HepG2 (cell line): ENCODE results near the gene TRPV2. TPM values are rescaled to one million over a fixed set of nuclear protein-coding genes. Genes with fewer than 3 reads are reported as not detected.

ENCODE experiments used
- ATAC-seq: fragments of 200-7000 bp; cut with Tn5 transposase; 3 replicates; pipeline ENCODE4 v1.9.1; 2020; ENCODE audit warnings: mild to moderate bottlenecking, moderate library complexity
- BruUV-seq: library from RNA; stranded (reverse); fragments of 400-500 nt; replicated peaks from 2 replicates; lab custom pipeline; 2021; lab: Mats Ljungman, UMichigan
- CTCF ChIA-PET: fragments of 300-600 bp; formaldehyde crosslinking; extraction: SDS; loops from one replicate; lab custom pipeline; 2021; ENCODE audit warnings: low total read pairs, inconsistent platforms, low intra/inter-chr PET ratio; lab: Yijun Ruan, JAX
- POLR2A ChIA-PET: fragments of 350-600 bp; sonication (Branson Sonifier 250); formaldehyde crosslinking; loops from one replicate; lab custom pipeline; 2020; ENCODE audit warnings: antibody characterized with exemption, inconsistent platforms; lab: Yijun Ruan, JAX
- DNase-seq: peaks from one replicate; pipeline ENCODE4 v3.0.0-alpha.2; 2015; ENCODE audit warnings: low spot score
- FAIRE-seq: peaks from 3 replicates; lab custom pipeline; 2011; peaks lifted over from hg19 to GRCh38; lab: Jason Lieb, UNC
- H2AFZ ChIP-seq: one replicate; pipeline ENCODE4 v1.6.1; 2011; ENCODE audit warnings: low read length, inconsistent platforms
- H3K27ac ChIP-seq: fragments of 300-600 bp; 3 replicates; pipeline ENCODE4 v1.8.0; 2011; ENCODE audit warnings: mixed run types, mild to moderate bottlenecking, mixed read lengths, low read length, inconsistent platforms; ENCODE audit not compliant: insufficient read depth; ENCODE audit errors: extremely low read length
- H3K27me3 ChIP-seq, 2 experiments: fragments of 200-600 bp in 1 of 2; 2 replicates in 1 of 2; 3 replicates in 1 of 2; pipeline versions ENCODE4 v1.6.0 to v1.8.0; 2011; ENCODE audit warnings: low read length in 2 of 2, mild to moderate bottlenecking in 2 of 2, moderate library complexity in 2 of 2, inconsistent platforms in 1 of 2; ENCODE audit not compliant: insufficient read depth in 2 of 2, control insufficient read depth in 1 of 2
- H3K36me3 ChIP-seq, 2 experiments: fragments of 200-600 bp in 1 of 2; replicated peaks in 1 of 2; 2 replicates in 1 of 2; 3 replicates in 1 of 2; pipeline versions ENCODE4 v1.5.1 to v1.8.0; 2011; ENCODE audit warnings: low read length in 2 of 2, inconsistent platforms in 1 of 2; ENCODE audit not compliant: insufficient read depth in 2 of 2, control insufficient read depth in 1 of 2
- H3K4me1 ChIP-seq: 2 replicates; pipeline ENCODE4 v1.5.1; 2012; ENCODE audit warnings: low read length, inconsistent platforms; ENCODE audit not compliant: insufficient read depth
- H3K4me2 ChIP-seq: 2 replicates; pipeline ENCODE4 v1.6.0; 2011; ENCODE audit warnings: low read depth, low read length, inconsistent platforms
- H3K4me3 ChIP-seq, 3 experiments: fragments of 200-600 bp in 1 of 3; sonication (generic), shearing (Covaris generic) in 1 of 3; replicated peaks in 1 of 3; 2 replicates each; pipeline ENCODE4 v1.5.1; 2011 to 2016; ENCODE audit warnings: low read length in 3 of 3, inconsistent platforms in 2 of 3, low read depth in 2 of 3, mild to moderate bottlenecking in 2 of 3, control low read depth in 1 of 3, mixed read lengths in 1 of 3; ENCODE audit not compliant: insufficient read depth in 1 of 3
- H3K79me2 ChIP-seq: one replicate; pipeline ENCODE4 v1.6.1; 2011; ENCODE audit warnings: low read length, inconsistent platforms; ENCODE audit not compliant: insufficient read depth
- H3K9ac ChIP-seq: 2 replicates; pipeline ENCODE4 v1.6.0; 2011; ENCODE audit warnings: mild to moderate bottlenecking, low read depth, low read length, inconsistent platforms; ENCODE audit not compliant: insufficient read depth
- H3K9me3 ChIP-seq: 2 replicates; pipeline ENCODE4 v1.5.1; 2012; ENCODE audit warnings: mild to moderate bottlenecking, low read length
- H4K20me1 ChIP-seq: 2 replicates; pipeline ENCODE4 v1.6.0; 2011; ENCODE audit warnings: inconsistent platforms, mild to moderate bottlenecking, low read length, moderate library complexity; ENCODE audit not compliant: insufficient read depth
- BCL3 ChIP-seq: sonication (generic); formaldehyde crosslinking; IDR thresholded peaks from 2 replicates; pipeline ENCODE4 v1.5.1; 2020; ENCODE audit warnings: mild to moderate bottlenecking, missing genetic modification reagents, moderate library complexity
- GLI4 ChIP-seq: sonication (generic); formaldehyde crosslinking; IDR thresholded peaks from 2 replicates; pipeline ENCODE4 v1.5.1; 2020; ENCODE audit warnings: missing genetic modification reagents, mild to moderate bottlenecking, moderate library complexity, borderline replicate concordance
- HOXA7 ChIP-seq: sonication (generic); formaldehyde crosslinking; IDR thresholded peaks from 2 replicates; pipeline ENCODE4 v1.8.1; 2022; ENCODE audit warnings: mild to moderate bottlenecking, missing genetic modification reagents, moderate library complexity
- NR2C2 ChIP-seq: sonication (generic); formaldehyde crosslinking; IDR thresholded peaks from 2 replicates; pipeline ENCODE4 v1.4.0; 2020; ENCODE audit warnings: missing genetic modification reagents, mild to moderate bottlenecking, moderate library complexity, borderline replicate concordance
- NRL ChIP-seq: sonication (generic); formaldehyde crosslinking; IDR thresholded peaks from 2 replicates; pipeline ENCODE4 v1.5.0; 2020; ENCODE audit warnings: missing genetic modification reagents, mild to moderate bottlenecking, moderate library complexity, borderline replicate concordance
- PHF5A ChIP-seq: IDR thresholded peaks from one replicate; pipeline ENCODE4 v1.6.1; 2018; ENCODE audit warnings: low read depth, missing genetic modification reagents; ENCODE audit not compliant: unreplicated experiment
- REL ChIP-seq: sonication (generic); formaldehyde crosslinking; conservative IDR thresholded peaks from 2 replicates; pipeline ENCODE4 v1.8.0; 2022; ENCODE audit warnings: mild to moderate bottlenecking, missing genetic modification reagents, moderate library complexity
- ZFP82 ChIP-seq: sonication (generic); formaldehyde crosslinking; IDR thresholded peaks from 2 replicates; pipeline ENCODE4 v1.5.1; 2020; ENCODE audit warnings: mild to moderate bottlenecking, missing genetic modification reagents, borderline replicate concordance
- ZNF274 ChIP-seq: sonication (generic); formaldehyde crosslinking; IDR thresholded peaks from 2 replicates; pipeline ENCODE4 v1.5.1; 2020; ENCODE audit warnings: mild to moderate bottlenecking, missing genetic modification reagents
- ZNF337 ChIP-seq: sonication (generic); formaldehyde crosslinking; IDR thresholded peaks from 2 replicates; pipeline ENCODE4 v1.5.1; 2020; ENCODE audit warnings: missing genetic modification reagents, low read depth, mild to moderate bottlenecking, borderline replicate concordance
- ZNF34 ChIP-seq: sonication (generic); formaldehyde crosslinking; IDR thresholded peaks from 2 replicates; pipeline ENCODE4 v1.4.0; 2020; ENCODE audit warnings: mild to moderate bottlenecking, missing genetic modification reagents, borderline replicate concordance
- ZNF382 ChIP-seq: sonication (generic); formaldehyde crosslinking; IDR thresholded peaks from 2 replicates; pipeline ENCODE4 v1.5.0; 2020; ENCODE audit warnings: missing genetic modification reagents, mild to moderate bottlenecking, borderline replicate concordance
- ZNF468 ChIP-seq: sonication (generic); formaldehyde crosslinking; IDR thresholded peaks from 2 replicates; pipeline ENCODE4 v1.8.0; 2022; ENCODE audit warnings: mild to moderate bottlenecking, moderate library complexity, missing genetic modification reagents
- ZNF510 ChIP-seq: sonication (generic); formaldehyde crosslinking; IDR thresholded peaks from 2 replicates; pipeline ENCODE4 v1.4.0; 2020; ENCODE audit warnings: low read depth, mild to moderate bottlenecking, missing genetic modification reagents
- ZNF547 ChIP-seq: sonication (generic); formaldehyde crosslinking; IDR thresholded peaks from 2 replicates; pipeline ENCODE4 v1.5.1; 2020; ENCODE audit warnings: mild to moderate bottlenecking, missing genetic modification reagents
- ZNF598 ChIP-seq: sonication (generic); formaldehyde crosslinking; IDR thresholded peaks from 2 replicates; pipeline ENCODE4 v1.5.1; 2020; ENCODE audit warnings: mild to moderate bottlenecking, missing genetic modification reagents, borderline replicate concordance
- ZNF687 ChIP-seq: sonication (generic); formaldehyde crosslinking; IDR thresholded peaks from 2 replicates; pipeline ENCODE4 v1.5.1; 2020; ENCODE audit warnings: mild to moderate bottlenecking, missing genetic modification reagents, moderate library complexity
- ZNF766 ChIP-seq: sonication (generic); formaldehyde crosslinking; IDR thresholded peaks from 2 replicates; pipeline ENCODE4 v1.5.0; 2020; ENCODE audit warnings: missing genetic modification reagents, borderline replicate concordance
- WGBS: methylation state at CpG from one replicate; pipeline ENCODE4 v1.1.6; 2017; ENCODE audit warnings: low lambda C conversion rate; 5-methylcytosine and 5-hydroxymethylcytosine counted together
- in situ Hi-C: cut with HindIII; loops from 2 replicates; pipeline ENCODE4 v1.10.0; 2017; ENCODE audit warnings: low pct_unique_long_range_greater_than_20kb; ENCODE audit not compliant: extremely low pct_ligation_motif_present
- intact Hi-C: fragments of 100-400 bp; cut with micrococcal nuclease; formaldehyde crosslinking; loops from one replicate; pipeline ENCODE4 v1.10.0; 2022; ENCODE audit not compliant: unreplicated experiment
- polyA plus RNA-seq, 8 experiments: library from polyadenylated mRNA; depleted of rRNA in 3 of 8; stranded (reverse) in 7 of 8; unstranded in 1 of 8; fragments of >200 nt; fragmentation: Illumina TruSeq in 4 of 8; extraction: Trizol in 4 of 8; gene quantifications; 2 replicates each; pipeline versions ENCODE4 v1.2.1 to v1.2.3, GENCODE V29; 2011 to 2016; ENCODE audit warnings: low read depth in 4 of 8, missing spikeins in 1 of 8, mixed read lengths in 1 of 8; ENCODE audit not compliant: insufficient read depth in 1 of 8
- total RNA-seq, 5 experiments: library from RNA; depleted of rRNA; stranded (reverse); fragments of >200 nt; fragmentation: Illumina TruSeq; extraction: Trizol; gene quantifications; 2 replicates each; pipeline ENCODE4 v1.2.3, GENCODE V29; 2016; ENCODE audit warnings: low read depth in 1 of 5

Gene TRPV2
- total and polyA plus RNA-seq, 2 of the 13 experiments (the other 11 are each of a cell fraction or from before 2014, with no cell fraction given), result 13.6 to 21.3 TPM

GRCh38 chr17:16417896-16418684 lies 2.7 kb downstream of the TRPV2 start:
- Histone ChIP-seq H3K27me3 (no peaks in the 10 kb centered on the region), H3K9me3 (no peaks in the 10 kb centered on the region), H3K9ac (no peak overlapping the region), H4K20me1 (no peaks in the 10 kb centered on the region), H2AFZ (no peak overlapping the region), H3K79me2 (no peaks in the 10 kb centered on the region), H3K4me3 (no peak overlapping the region), H3K4me2 (peak overlapping the region; percentile 70), H3K27ac (peak overlapping the region; percentile 68), H3K36me3 (no peaks in the 10 kb centered on the region; a peak in 1 of 5 replicates), H3K4me1 (peaks cover 54% of the 10 kb centered on the region)
- ATAC-seq (peak; percentile 7; the same call in 2 of the 3 replicates), DNase-seq (no peak), FAIRE-seq (no peak)
- ChIA-PET POLR2A (interaction anchor here (1.2 to 4.2 kb wide), 9 partner anchors 7 to 105 kb away, joined by 4 to 48 read pairs (median 7); partner anchors contain the start of gene UBB), CTCF (no interaction called here)
- 62% methylated on average over 6 of the region's 7 CpGs for WGBS
- in situ Hi-C loops, result loop anchor here (5.0 to 10.0 kb wide), 2 partner anchors 36 to 53 kb away; partner anchors contain the start of gene UBB
- intact Hi-C loops, result no loop called here
- BruUV-seq, result no TSS peak
- TF ChIP-seq ZNF766 (no peak), ZNF510 (CRISPR knock-in tag) (no peak), GLI4 (CRISPR knock-in tag) (0 out of 2 replicates have a peak, but pooled peaks have one; percentile 39), ZNF34 (CRISPR knock-in tag) (no peak), PHF5A (no peak), ZFP82 (CRISPR knock-in tag) (no peak), ZNF337 (CRISPR knock-in tag) (0 out of 2 replicates have a peak, but pooled peaks have one; percentile 42), REL (CRISPR knock-in tag) (no peak), ZNF468 (CRISPR knock-in tag) (no peak), NRL (CRISPR knock-in tag) (peak; percentile 51; the same call in 1 of the 2 replicates), ZNF547 (0 out of 2 replicates have a peak, but pooled peaks have one; percentile 65), ZNF598 (CRISPR knock-in tag) (0 out of 2 replicates have a peak, but pooled peaks have one; percentile 36), ZNF687 (CRISPR knock-in tag) (peak; percentile 67), BCL3 (CRISPR knock-in tag) (0 out of 2 replicates have a peak, but pooled peaks have one; percentile 53), ZNF274 (CRISPR knock-in tag) (0 out of 2 replicates have a peak, but pooled peaks have one; percentile 23), HOXA7 (CRISPR knock-in tag) (no peak), ZNF382 (CRISPR knock-in tag) (no peak), NR2C2 (CRISPR knock-in tag) (no peak)
